WERI-Rb-1 (cell line): Measurements from ENCODE around the gene ZDHHC21.

Experiments used
- DNase-seq: peaks from one replicate; pipeline ENCODE4 v3.0.0-alpha.2; 2020
- H3K27ac ChIP-seq: fragments of 250-450 bp; sonication (Bioruptor Pico); 2 replicates; pipeline ENCODE4 v1.5.1; 2020; ENCODE audit warnings: mild to moderate bottlenecking, moderate library complexity
- H3K27me3 ChIP-seq: fragments of 250-450 bp; sonication (Bioruptor Pico); 2 replicates; pipeline ENCODE4 v1.5.1; 2021; ENCODE audit warnings: mild to moderate bottlenecking, low read depth, moderate library complexity; ENCODE audit not compliant: insufficient read depth, severe bottlenecking
- H3K36me3 ChIP-seq: fragments of 250-450 bp; sonication (Bioruptor Pico); 2 replicates; pipeline ENCODE4 v1.5.1; 2020; ENCODE audit warnings: mild to moderate bottlenecking, moderate library complexity
- H3K4me3 ChIP-seq: 2 replicates; pipeline ENCODE4 v1.5.1; 2011; ENCODE audit warnings: low read depth, mild to moderate bottlenecking, control low read depth, low read length
- H3K9me3 ChIP-seq: fragments of 250-450 bp; sonication (Bioruptor Pico); 2 replicates; pipeline ENCODE4 v1.5.1; 2021; ENCODE audit warnings: mild to moderate bottlenecking, moderate library complexity; ENCODE audit not compliant: severe bottlenecking
- CTCF ChIP-seq: IDR thresholded peaks from 2 replicates; pipeline ENCODE4 v1.5.1; 2011; ENCODE audit warnings: low read depth, mild to moderate bottlenecking, control low read depth, inconsistent platforms, low read length

The ZDHHC21 gene

GRCh38 chr9:14633906-14634565, 59.2 kb downstream of the ZDHHC21 start:
- no peak for DNase-seq
- H3K27ac ChIP-seq = no peak overlapping the region
- TF ChIP-seq CTCF = no peak
- peaks cover 4% of the 10 kb centered on the region; the same call in 1 of the 2 replicates for H3K36me3 ChIP-seq
- H3K4me3 ChIP-seq = no peak overlapping the region
- no peaks in the 10 kb centered on the region for H3K27me3 ChIP-seq
- no peaks in the 10 kb centered on the region for H3K9me3 ChIP-seq

- no peak for DNase-seq
- no peak for TF ChIP-seq CTCF
- Histone ChIP-seq H3K27me3 (no peaks in the 10 kb centered on the region), H3K27ac (no peak overlapping the region), H3K4me3 (no peak overlapping the region), H3K36me3 (peaks cover 4% of the 10 kb centered on the region; the same call in 1 of the 2 replicates), H3K9me3 (no peaks in the 10 kb centered on the region)
Observed at GRCh38 chr9:14633148-14633547, 60.1 kb downstream of the ZDHHC21 start.

- Histone ChIP-seq H3K27ac (no peak overlapping the region), H3K4me3 (no peak overlapping the region), H3K27me3 (no peaks in the 10 kb centered on the region), H3K36me3 (peaks cover 4% of the 10 kb centered on the region; the same call in 1 of the 2 replicates), H3K9me3 (no peaks in the 10 kb centered on the region)
- DNase-seq = peak; percentile 9
- no peak for TF ChIP-seq CTCF
Observed at GRCh38 chr9:14627513-14627912, 65.7 kb downstream of the ZDHHC21 start.

- no peaks in the 10 kb centered on the region for H3K9me3 ChIP-seq
- DNase-seq = no peak
- H3K4me3 ChIP-seq = no peak overlapping the region
- TF ChIP-seq CTCF = no peak
- no peaks in the 10 kb centered on the region for H3K27me3 ChIP-seq
- no peak overlapping the region for H3K27ac ChIP-seq
- H3K36me3 ChIP-seq = no peaks in the 10 kb centered on the region
Observed at GRCh38 chr9:14618836-14619420, 74.3 kb downstream of the ZDHHC21 start.

- TF ChIP-seq CTCF = 0 out of 2 replicates have a peak, but pooled peaks have one; percentile 25
- no peak overlapping the region for H3K27ac ChIP-seq
- DNase-seq = no peak
- H3K9me3 ChIP-seq = no peaks in the 10 kb centered on the region
- no peak overlapping the region for H3K4me3 ChIP-seq
- H3K27me3 ChIP-seq = no peaks in the 10 kb centered on the region
- no peaks in the 10 kb centered on the region for H3K36me3 ChIP-seq
Observed at GRCh38 chr9:14616188-14616982, 76.8 kb downstream of the ZDHHC21 start.
